H7 (cell line): ENCODE results near the gene EIPR1. TPM values are rescaled to one million over a fixed set of nuclear protein-coding genes. Genes with fewer than 3 reads are reported as not detected.
"Not testable (repeated sequence)": the region's sequence is repeated elsewhere in the genome, so short reads cannot be mapped to it uniquely, and the experiment has no call there.

Source experiments
- DNase-seq: peaks from one replicate; pipeline ENCODE4 v3.0.0; 2012
- H3K27me3 ChIP-seq: 2 replicates; pipeline ENCODE4 v1.6.0; 2011; ENCODE audit warnings: mild to moderate bottlenecking, low read length; ENCODE audit not compliant: control insufficient read depth, insufficient read depth
- H3K36me3 ChIP-seq: replicated peaks from 2 replicates; pipeline ENCODE4 v1.5.1; 2011; ENCODE audit warnings: low read length; ENCODE audit not compliant: control insufficient read depth, insufficient read depth
- H3K4me3 ChIP-seq: 2 replicates; pipeline ENCODE4 v1.5.1; 2011; ENCODE audit warnings: low read depth, mild to moderate bottlenecking, control low read depth, low read length, moderate library complexity; ENCODE audit not compliant: insufficient read depth
- total RNA-seq: library from RNA; depleted of rRNA; stranded (reverse); fragments of >200 nt; shearing (Covaris generic); gene quantifications from 2 replicates; pipeline ENCODE4 v1.2.3, GENCODE V29; 2014

Gene EIPR1
- total RNA-seq, 1 experiment from 2014 or later: 60.4 TPM

- Histone ChIP-seq H3K27me3 (no peaks in the 10 kb centered on the region), H3K36me3 (no peaks in the 10 kb centered on the region), H3K4me3 (no peak overlapping the region)
- peak; percentile 32 for DNase-seq
Measured at GRCh38 chr2:3207091-3207491, 170.5 kb downstream of the EIPR1 start.

GRCh38 chr2:3205845-3206244 is 171.8 kb downstream of the EIPR1 start:
- Histone ChIP-seq H3K27me3 (no peaks in the 10 kb centered on the region), H3K4me3 (no peak overlapping the region), H3K36me3 (no peaks in the 10 kb centered on the region)
- DNase-seq: peak; percentile 18

GRCh38 chr2:3204031-3204821 is 173.4 kb downstream of the EIPR1 start:
- peak; percentile 29 for DNase-seq
- H3K4me3 ChIP-seq: no peak overlapping the region
- no peaks in the 10 kb centered on the region for H3K27me3 ChIP-seq
- no peaks in the 10 kb centered on the region for H3K36me3 ChIP-seq

- Histone ChIP-seq H3K4me3 (no peak overlapping the region), H3K27me3 (no peaks in the 10 kb centered on the region), H3K36me3 (no peaks in the 10 kb centered on the region)
- DNase-seq: peak; percentile 31
Measured at GRCh38 chr2:3203497-3204019, 174.1 kb downstream of the EIPR1 start.

- H3K36me3 ChIP-seq: no peaks in the 10 kb centered on the region
- DNase-seq: no peak
- H3K4me3 ChIP-seq: no peak overlapping the region
- no peaks in the 10 kb centered on the region for H3K27me3 ChIP-seq
Measured at GRCh38 chr2:3202926-3203325, 174.7 kb downstream of the EIPR1 start.

- Histone ChIP-seq H3K36me3 (no peaks in the 10 kb centered on the region), H3K27me3 (no peaks in the 10 kb centered on the region), H3K4me3 (no peak overlapping the region)
- peak; percentile 31 for DNase-seq
Measured at GRCh38 chr2:3201281-3201680, 176.3 kb downstream of the EIPR1 start.

- no peaks in the 10 kb centered on the region for H3K27me3 ChIP-seq
- DNase-seq: no peak
- no peaks in the 10 kb centered on the region; the same call in 1 of the 2 replicates for H3K36me3 ChIP-seq
- no peak overlapping the region for H3K4me3 ChIP-seq
Measured at GRCh38 chr2:3200420-3200939, 177.1 kb downstream of the EIPR1 start.

GRCh38 chr2:3199627-3200345 is 177.8 kb downstream of the EIPR1 start:
- peak; percentile 11 for DNase-seq
- no peaks in the 10 kb centered on the region for H3K27me3 ChIP-seq
- no peak overlapping the region for H3K4me3 ChIP-seq
- H3K36me3 ChIP-seq: no peaks in the 10 kb centered on the region; the same call in 1 of the 2 replicates

- H3K4me3 ChIP-seq, H3K36me3 ChIP-seq, H3K27me3 ChIP-seq, DNase-seq: not testable (repeated sequence)
Measured at GRCh38 chr2:3198671-3199192, 178.9 kb downstream of the EIPR1 start.

GRCh38 chr2:3198119-3198518 is 179.5 kb downstream of the EIPR1 start:
- H3K36me3 ChIP-seq: no peaks in the 10 kb centered on the region; the same call in 1 of the 2 replicates
- no peak overlapping the region for H3K4me3 ChIP-seq
- peak; percentile 88 for DNase-seq
- H3K27me3 ChIP-seq: no peaks in the 10 kb centered on the region

GRCh38 chr2:3197308-3197707 is 180.3 kb downstream of the EIPR1 start:
- Histone ChIP-seq H3K36me3 (no peaks in the 10 kb centered on the region; the same call in 1 of the 2 replicates), H3K4me3 (no peak overlapping the region), H3K27me3 (no peaks in the 10 kb centered on the region)
- DNase-seq: no peak

GRCh38 chr2:3196716-3197115 is 180.9 kb downstream of the EIPR1 start:
- DNase-seq: no peak
- Histone ChIP-seq H3K4me3 (no peak overlapping the region), H3K27me3 (no peaks in the 10 kb centered on the region), H3K36me3 (peaks cover 1% of the 10 kb centered on the region; the same call in 1 of the 2 replicates)

- no peak for DNase-seq
- Histone ChIP-seq H3K36me3 (peaks cover 1% of the 10 kb centered on the region; the same call in 1 of the 2 replicates), H3K27me3 (no peaks in the 10 kb centered on the region), H3K4me3 (no peak overlapping the region)
Measured at GRCh38 chr2:3195641-3196476, 181.8 kb downstream of the EIPR1 start.

- H3K27me3 ChIP-seq: no peaks in the 10 kb centered on the region
- H3K4me3 ChIP-seq: no peak overlapping the region
- peaks cover 1% of the 10 kb centered on the region; the same call in 1 of the 2 replicates for H3K36me3 ChIP-seq
- no peak for DNase-seq
Measured at GRCh38 chr2:3194828-3195227, 182.8 kb downstream of the EIPR1 start.
